K562 (cell line): ENCODE results near the gene COMMD2. TPM values are rescaled to one million over a fixed set of nuclear protein-coding genes. Genes with fewer than 3 reads are reported as not detected.

Source experiments
- ATAC-seq: fragments of 200-7000 bp; cut with Tn5 transposase; 3 replicates; pipeline ENCODE4 v1.9.1; 2020; ENCODE audit warnings: moderate library complexity
- BruUV-seq: library from RNA; stranded (reverse); fragments of 400-500 nt; replicated peaks from 2 replicates; lab custom pipeline; 2021; lab: Mats Ljungman, UMichigan
- CTCF ChIA-PET: fragments of 300-600 bp; formaldehyde crosslinking; extraction: SDS; loops from one replicate; lab custom pipeline; 2021; ENCODE audit warnings: low intra/inter-chr PET ratio; lab: Yijun Ruan, JAX
- POLR2A ChIA-PET: fragments of 300-600, 350-650 bp; sonication (Branson Sonifier 250); formaldehyde crosslinking; extraction: SDS; loops from one replicate; lab custom pipeline; 2021; ENCODE audit warnings: antibody characterized with exemption, inconsistent platforms; lab: Yijun Ruan, JAX
- DNase-seq, 4 experiments: peaks; one replicate each; pipeline versions ENCODE4 v3.0.0 to v3.0.0-alpha.2; 2011 to 2018; ENCODE audit warnings: low spot score in 3 of 4, mixed read lengths in 3 of 4; ENCODE audit errors: extremely low read depth in 1 of 4
- FAIRE-seq: peaks from 2 replicates; lab custom pipeline; 2011; peaks lifted over from hg19 to GRCh38; lab: Jason Lieb, UNC
- H2AFZ ChIP-seq: 2 replicates; pipeline ENCODE4 v1.6.0; 2011; ENCODE audit warnings: low read depth, low read length, control low read depth, inconsistent platforms
- H3K27ac ChIP-seq: fragments of 200-600 bp; 3 replicates; pipeline ENCODE4 v1.8.0; 2011; ENCODE audit warnings: low read depth, mild to moderate bottlenecking, control low read depth, inconsistent platforms, low read length, moderate library complexity, mixed read lengths; ENCODE audit errors: extremely low read depth
- H3K27me3 ChIP-seq, 2 experiments: fragments of 300-600 bp in 1 of 2; 2 replicates in 1 of 2; 3 replicates in 1 of 2; pipeline versions ENCODE4 v1.6.0 to v1.8.0; 2011; ENCODE audit warnings: inconsistent platforms in 2 of 2, low read length in 2 of 2, mild to moderate bottlenecking in 1 of 2, mixed read lengths in 1 of 2, moderate library complexity in 1 of 2; ENCODE audit not compliant: control insufficient read depth in 2 of 2, insufficient read depth in 2 of 2
- H3K36me3 ChIP-seq: fragments of 300-600 bp; 3 replicates; pipeline ENCODE4 v1.8.0; 2011; ENCODE audit warnings: mild to moderate bottlenecking, low read length, inconsistent platforms; ENCODE audit not compliant: control insufficient read depth, insufficient read depth
- H3K4me1 ChIP-seq, 2 experiments: fragments of 200-600 bp in 1 of 2; replicated peaks in 1 of 2; 2 replicates in 1 of 2; 3 replicates in 1 of 2; pipeline versions ENCODE4 v1.5.1 to v1.8.0; 2011; ENCODE audit warnings: inconsistent platforms in 2 of 2, low read length in 2 of 2, mild to moderate bottlenecking in 1 of 2, mixed read lengths in 1 of 2, moderate library complexity in 1 of 2; ENCODE audit not compliant: control insufficient read depth in 2 of 2, insufficient read depth in 2 of 2
- H3K4me2 ChIP-seq: 2 replicates; pipeline ENCODE4 v1.6.1; 2011; ENCODE audit warnings: low read length, control low read depth, inconsistent platforms, mixed read lengths; ENCODE audit not compliant: insufficient read depth
- H3K4me3 ChIP-seq: fragments of 200-600 bp; sonication (generic), shearing (Covaris generic); 2 replicates; pipeline ENCODE4 v1.5.1; 2016; ENCODE audit warnings: control low read depth, inconsistent platforms
- H3K79me2 ChIP-seq: fragments of 200-600 bp; 3 replicates; pipeline ENCODE4 v1.8.0; 2011; ENCODE audit warnings: low read length, inconsistent platforms; ENCODE audit not compliant: control insufficient read depth, insufficient read depth
- H3K9ac ChIP-seq, 2 experiments: 2 replicates each; pipeline versions ENCODE4 v1.6.0 to v1.6.1; 2011; ENCODE audit warnings: low read depth in 2 of 2, low read length in 2 of 2, control low read depth in 1 of 2, inconsistent platforms in 1 of 2, mild to moderate bottlenecking in 1 of 2, mixed read lengths in 1 of 2; ENCODE audit not compliant: insufficient read depth in 1 of 2
- H3K9me1 ChIP-seq: one replicate; pipeline ENCODE4 v1.6.0; 2011; ENCODE audit warnings: inconsistent platforms, mild to moderate bottlenecking, low read length, moderate library complexity; ENCODE audit not compliant: control insufficient read depth, insufficient read depth
- H3K9me3 ChIP-seq: replicated peaks from 2 replicates; pipeline ENCODE4 v1.5.1; 2011; ENCODE audit warnings: low read depth, low read length, inconsistent platforms; ENCODE audit not compliant: control insufficient read depth, insufficient read depth
- H4K20me1 ChIP-seq: replicated peaks from 2 replicates; pipeline ENCODE4 v1.6.1; 2011; ENCODE audit warnings: low read length, inconsistent platforms, mixed read lengths; ENCODE audit not compliant: control insufficient read depth, insufficient read depth
- FOXA1 ChIP-seq: fragments of 450-650 bp; IDR thresholded peaks from 2 replicates; pipeline ENCODE4 v1.6.1; 2016; ENCODE audit warnings: mild to moderate bottlenecking, borderline replicate concordance
- MNT ChIP-seq, 2 experiments: fragments of 450-650 bp; conservative IDR thresholded peaks; 2 replicates each; pipeline ENCODE4 v1.6.1; 2017; ENCODE audit warnings: mild to moderate bottlenecking in 2 of 2, moderate library complexity in 2 of 2
- RB1 ChIP-seq: fragments of 450-650 bp; IDR thresholded peaks from 2 replicates; pipeline ENCODE4 v1.6.1; 2017; ENCODE audit warnings: low read depth, mild to moderate bottlenecking
- WGBS: fragments of 100-300 bp; shearing (Covaris generic); methylation state at CpG from one replicate; pipeline ENCODE4 v1.1.6; 2016; ENCODE audit warnings: low coverage, mixed read lengths; ENCODE audit not compliant: insufficient coverage; ENCODE audit errors: missing lambda C conversion rate; 5-methylcytosine and 5-hydroxymethylcytosine counted together
- in situ Hi-C: fragments of 300-500 bp; cut with MboI; formaldehyde crosslinking; loops from 4 replicates; pipeline ENCODE4 v1.15.0; 2018; ENCODE audit warnings: inconsistent platforms, mixed read lengths
- intact Hi-C: fragments of 100-400 bp; cut with micrococcal nuclease; formaldehyde crosslinking; loops from 2 replicates; pipeline ENCODE4 v1.14.2; 2022
- polyA plus RNA-seq, 8 experiments: library from polyadenylated mRNA; depleted of rRNA in 4 of 8; stranded (reverse) in 5 of 8; unstranded in 3 of 8; fragments of >200 nt; fragmentation: Nextera tagmentation in 2 of 8; fragmentation: Illumina TruSeq in 1 of 8; extraction: Ambion mirVana in 2 of 8; extraction: Trizol in 1 of 8; gene quantifications; 2 replicates each; pipeline versions ENCODE4 v1.2.1 to v1.2.3, GENCODE V29; 2011 to 2014; ENCODE audit warnings: inconsistent platforms in 1 of 8, missing spikeins in 1 of 8
- total RNA-seq, 7 experiments: library from RNA; depleted of rRNA in 6 of 7; stranded (reverse); fragments of >200 nt in 6 of 7; fragmentation: Illumina TruSeq in 2 of 7; extraction: Trizol in 2 of 7; gene quantifications; 2 replicates each; pipeline versions ENCODE4 v1.2.1 to v1.2.3, GENCODE V29; 2011 to 2021; ENCODE audit warnings: low replicate concordance in 1 of 7

The COMMD2 gene
- total and polyA plus RNA-seq, 9 of the 15 experiments (the other 6 are each of a cell fraction or from before 2014, with no cell fraction given): 25.8 to 102 (median 41.8) TPM

GRCh38 chr3:149772861-149773260 is 20.6 kb upstream of the COMMD2 start:
- BruUV-seq: no TSS peak
- intact Hi-C loops (no loop called here), in situ Hi-C loops (no loop called here)
- DNase-seq: no peak
- no peak overlapping the region for H3K9ac ChIP-seq
- no peak overlapping the region for H3K27ac ChIP-seq
- no peak overlapping the region for H3K4me3 ChIP-seq
- no peaks in the 10 kb centered on the region for H3K9me3 ChIP-seq
- H3K79me2 ChIP-seq: no peaks in the 10 kb centered on the region
- no peaks in the 10 kb centered on the region for H4K20me1 ChIP-seq
- H3K9me1 ChIP-seq: no peaks in the 10 kb centered on the region
- WGBS: 14% methylated on average over 2 of the region's 2 CpGs
- ChIA-PET CTCF (interaction anchor here (0.5 kb wide), 1 partner anchor 202 kb away, joined by 4 read pairs; no protein-coding TSS in a partner anchor), POLR2A (no interaction called here)
- no peak overlapping the region for H3K4me2 ChIP-seq
- ATAC-seq: no peak
- H3K4me1 ChIP-seq: no peaks in the 10 kb centered on the region
- no peak overlapping the region for H2AFZ ChIP-seq
- TF ChIP-seq RB1 (no peak), FOXA1 (no peak), MNT (conservative IDR thresholded peaks at IDR 0.05) (no peak)
- peaks cover 5 to 16% of the 10 kb centered on the region in 2 experiments; a peak in 4 of 5 replicates for H3K27me3 ChIP-seq
- FAIRE-seq: no peak
- no peaks in the 10 kb centered on the region for H3K36me3 ChIP-seq
